PC-3 (cell line): Measurements from ENCODE around the gene BCORL1. TPM values are rescaled to one million over a fixed set of nuclear protein-coding genes. Genes with fewer than 3 reads are reported as not detected.

Source experiments
- ATAC-seq: fragments of 200-7000 bp; cut with Tn5 transposase; 2 replicates; pipeline ENCODE4 v1.9.1; 2020; ENCODE audit warnings: mild to moderate bottlenecking, moderate library complexity
- BruUV-seq: library from RNA; stranded (reverse); fragments of 400-500 nt; replicated peaks from 2 replicates; lab custom pipeline; 2021; lab: Mats Ljungman, UMichigan
- CTCF ChIA-PET: fragments of 300-600 bp; sonication (Branson Sonifier 250); formaldehyde crosslinking; loops from one replicate; lab custom pipeline; 2022; ENCODE audit warnings: antibody characterized with exemption; lab: Charles Lee
- POLR2A ChIA-PET: fragments of 300-600 bp; sonication (Branson Sonifier 250); formaldehyde crosslinking; loops from one replicate; lab custom pipeline; 2022; ENCODE audit warnings: antibody characterized with exemption; ENCODE audit not compliant: unreplicated experiment; lab: Charles Lee
- DNase-seq: peaks from one replicate; pipeline ENCODE4 v3.0.0-alpha.2; 2015
- H2AFZ ChIP-seq: fragments of 300-600 bp; sonication (generic); 2 replicates; pipeline ENCODE4 v1.6.0; 2016; ENCODE audit warnings: antibody characterized with exemption, low read length
- H3F3A ChIP-seq: fragments of 300-600 bp; sonication (generic); one replicate; pipeline ENCODE4 v1.6.0; 2017; ENCODE audit warnings: antibody characterized with exemption, low read length, control low read depth, mild to moderate bottlenecking; ENCODE audit not compliant: unreplicated experiment
- H3K27ac ChIP-seq: fragments of 300-600 bp; sonication (generic); 2 replicates; pipeline ENCODE4 v1.5.1; 2016; ENCODE audit warnings: mild to moderate bottlenecking, low read length
- H3K27me3 ChIP-seq: fragments of 300-600 bp; sonication (generic); 2 replicates; pipeline ENCODE4 v1.6.1; 2016; ENCODE audit warnings: low read length, mixed read lengths
- H3K36me3 ChIP-seq: fragments of 300-600 bp; sonication (generic); 2 replicates; pipeline ENCODE4 v1.6.1; 2016; ENCODE audit warnings: low read depth, mixed run types, low read length, mixed read lengths
- H3K4me1 ChIP-seq: fragments of 300-600 bp; sonication (generic); 2 replicates; pipeline ENCODE4 v1.5.1; 2016; ENCODE audit warnings: low read length; ENCODE audit not compliant: insufficient read depth
- H3K4me2 ChIP-seq: fragments of 300-600 bp; sonication (generic); 2 replicates; pipeline ENCODE4 v1.6.0; 2016; ENCODE audit warnings: low read length
- H3K4me3 ChIP-seq: fragments of 300-600 bp; sonication (generic); 2 replicates; pipeline ENCODE4 v1.5.1; 2016; ENCODE audit warnings: mild to moderate bottlenecking, low read length, mixed read lengths
- H3K79me2 ChIP-seq: fragments of 300-600 bp; sonication (generic); 2 replicates; pipeline ENCODE4 v1.6.1; 2017; ENCODE audit warnings: low read length, mixed read lengths
- H3K9ac ChIP-seq: fragments of 300-600 bp; sonication (generic); 2 replicates; pipeline ENCODE4 v1.6.0; 2016; ENCODE audit warnings: mild to moderate bottlenecking, low read length
- H3K9me2 ChIP-seq: fragments of 300-600 bp; sonication (generic); replicated peaks from 2 replicates; pipeline ENCODE4 v1.6.1; 2016; ENCODE audit warnings: mixed run types, low read length, mixed read lengths
- H3K9me3 ChIP-seq: fragments of 300-600 bp; sonication (generic); 2 replicates; pipeline ENCODE4 v1.6.1; 2016; ENCODE audit warnings: low read length, mixed read lengths
- H4K20me1 ChIP-seq: fragments of 300-600 bp; sonication (generic); 2 replicates; pipeline ENCODE4 v1.6.1; 2016; ENCODE audit warnings: low read length, mixed read lengths
- CTCF ChIP-seq: fragments of 300-600 bp; sonication (generic); conservative IDR thresholded peaks from 2 replicates; pipeline ENCODE4 v1.5.1; 2017; ENCODE audit warnings: antibody characterized with exemption, low read depth, mild to moderate bottlenecking, low read length
- EZH2 ChIP-seq: fragments of 300-600 bp; sonication (generic); IDR thresholded peaks from one replicate; pipeline ENCODE4 v1.6.1; 2017; ENCODE audit warnings: antibody characterized with exemption, mild to moderate bottlenecking, low read length; ENCODE audit not compliant: unreplicated experiment
- EZH2phosphoT487 ChIP-seq: fragments of 300-600 bp; sonication (generic); IDR thresholded peaks from 2 replicates; pipeline ENCODE4 v1.6.1; 2018; ENCODE audit warnings: mild to moderate bottlenecking, antibody characterized with exemption, low read length, borderline replicate concordance
- intact Hi-C: fragments of 100-400 bp; cut with micrococcal nuclease; formaldehyde crosslinking; loops from 2 replicates; pipeline ENCODE4 v1.9.0; 2023
- total RNA-seq: library from RNA; depleted of rRNA; stranded (reverse); fragments of >200 nt; gene quantifications from 2 replicates; pipeline ENCODE4 v1.2.3, GENCODE V29; 2014

Gene BCORL1
- total RNA-seq, 1 experiment from 2014 or later: 3.1 TPM

DNA sequence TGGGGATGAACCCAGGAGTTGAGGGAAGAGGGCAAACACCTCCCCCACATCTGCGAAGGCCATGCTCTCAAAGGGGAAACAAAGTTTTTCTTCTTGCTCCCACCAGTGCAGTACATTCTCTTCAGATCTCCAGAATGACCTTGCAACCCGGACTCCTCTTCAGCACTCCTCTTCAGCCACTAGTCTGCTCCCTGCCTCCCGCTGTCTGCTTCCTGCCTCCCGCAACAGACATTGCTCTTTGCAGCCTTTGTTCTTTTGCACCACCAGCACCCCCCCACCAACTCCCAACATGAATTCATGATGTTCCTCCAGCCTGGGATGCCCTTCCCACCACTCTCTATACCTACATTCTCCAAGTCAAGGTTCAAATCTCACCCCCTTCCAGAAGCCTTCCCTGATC lies 44.4 kb upstream of the BCORL1 start:
- no peak for ATAC-seq
- no peaks in the 10 kb centered on the region for H3F3A ChIP-seq
- no peaks in the 10 kb centered on the region for H4K20me1 ChIP-seq
- TF ChIP-seq EZH2 (no peak), CTCF (no peak), EZH2phosphoT487 (no peak)
- no peak for DNase-seq
- H3K9me2 ChIP-seq: no peaks in the 10 kb centered on the region
- no peaks in the 10 kb centered on the region for H3K9me3 ChIP-seq
- H3K27ac ChIP-seq: no peak overlapping the region
- no peak overlapping the region for H3K4me2 ChIP-seq
- no peaks in the 10 kb centered on the region for H3K27me3 ChIP-seq
- H3K4me3 ChIP-seq: no peak overlapping the region
- H2AFZ ChIP-seq: no peak overlapping the region
- H3K9ac ChIP-seq: no peak overlapping the region
- ChIA-PET CTCF (no interaction called here), POLR2A (no interaction called here)
- no TSS peak for BruUV-seq
- intact Hi-C loops: no loop called here
- H3K4me1 ChIP-seq: no peaks in the 10 kb centered on the region
- H3K79me2 ChIP-seq: no peaks in the 10 kb centered on the region
- no peaks in the 10 kb centered on the region for H3K36me3 ChIP-seq

DNA sequence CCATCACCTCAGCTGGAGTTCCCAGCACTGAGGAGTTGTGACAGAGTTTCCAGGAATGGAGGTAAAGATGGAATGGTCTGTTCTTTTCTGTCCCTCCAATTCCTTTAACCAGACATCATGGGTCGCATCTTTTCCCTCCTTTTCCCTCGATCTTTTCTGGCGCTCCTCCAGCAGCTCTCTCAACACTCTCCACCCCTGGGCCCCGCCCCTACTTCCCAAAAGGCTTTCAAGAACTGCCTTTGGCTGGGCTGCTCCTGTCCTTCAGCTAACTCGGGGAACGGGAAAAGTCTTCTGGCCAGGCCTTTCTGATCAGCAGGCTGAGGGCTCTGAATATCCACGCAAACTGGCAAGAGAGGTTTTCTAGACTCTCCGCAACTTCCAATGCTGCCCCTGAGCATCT lies 42.4 kb upstream of the BCORL1 start:
- no TSS peak for BruUV-seq
- POLR2A ChIA-PET: no interaction called here
- Histone ChIP-seq H4K20me1 (no peaks in the 10 kb centered on the region), H3K9me2 (no peaks in the 10 kb centered on the region), H2AFZ (no peak overlapping the region), H3K27me3 (no peaks in the 10 kb centered on the region), H3K36me3 (no peaks in the 10 kb centered on the region), H3K27ac (no peak overlapping the region), H3K79me2 (no peaks in the 10 kb centered on the region), H3K9ac (no peak overlapping the region), H3K4me2 (no peak overlapping the region), H3K4me3 (no peak overlapping the region), H3F3A (no peaks in the 10 kb centered on the region), H3K9me3 (no peaks in the 10 kb centered on the region), H3K4me1 (no peaks in the 10 kb centered on the region)
- TF ChIP-seq CTCF (no peak), EZH2 (no peak), EZH2phosphoT487 (no peak)
- CTCF ChIA-PET: no interaction called here
- DNase-seq (no peak), ATAC-seq (no peak)
- intact Hi-C loops: no loop called here

DNA sequence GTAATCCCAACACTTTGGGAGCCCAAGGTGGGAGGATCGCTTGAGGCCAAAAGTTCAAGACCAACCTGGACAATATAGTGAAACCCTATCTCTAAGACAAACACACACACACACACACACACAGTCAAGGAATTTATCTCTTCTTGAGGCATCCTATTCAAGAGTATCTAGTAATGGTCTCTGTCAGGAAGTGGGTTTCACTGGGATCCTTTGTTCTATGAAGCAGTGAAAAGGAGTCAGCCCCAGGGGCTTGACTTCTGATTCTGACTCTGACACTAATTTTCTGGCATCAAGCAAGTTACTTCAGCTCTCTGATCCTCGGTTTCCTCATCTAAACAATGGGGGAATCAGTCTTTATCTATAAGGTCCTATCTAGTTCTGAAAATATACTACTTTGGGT lies 41.7 kb upstream of the BCORL1 start:
- H3K27me3 ChIP-seq: no peaks in the 10 kb centered on the region
- BruUV-seq: no TSS peak
- POLR2A ChIA-PET: no interaction called here
- H3K79me2 ChIP-seq: no peaks in the 10 kb centered on the region
- intact Hi-C loops: no loop called here
- H3F3A ChIP-seq: no peaks in the 10 kb centered on the region
- no peak overlapping the region for H3K4me2 ChIP-seq
- H3K9me3 ChIP-seq: no peaks in the 10 kb centered on the region
- H2AFZ ChIP-seq: no peak overlapping the region
- H3K36me3 ChIP-seq: no peaks in the 10 kb centered on the region
- H4K20me1 ChIP-seq: no peaks in the 10 kb centered on the region
- no peak overlapping the region for H3K4me3 ChIP-seq
- CTCF ChIA-PET: no interaction called here
- TF ChIP-seq CTCF (no peak), EZH2 (no peak), EZH2phosphoT487 (no peak)
- no peaks in the 10 kb centered on the region for H3K4me1 ChIP-seq
- H3K9me2 ChIP-seq: no peaks in the 10 kb centered on the region
- DNase-seq (no peak), ATAC-seq (no peak)
- no peak overlapping the region for H3K27ac ChIP-seq
- H3K9ac ChIP-seq: no peak overlapping the region
